Lung (tissue), 12 donors: Measurements from ENCODE around the gene MYH11. TPM values are rescaled to one million over a fixed set of nuclear protein-coding genes. Genes with fewer than 3 reads are reported as not detected.

Experiments used
- ATAC-seq: fragments of 200-7000 bp; cut with Tn5 transposase; one replicate; pipeline ENCODE4 v1.9.1; 2020; ENCODE audit warnings: moderate number of reproducible peaks; ENCODE audit not compliant: insufficient read depth, low FRiP score
- DNase-seq, 3 donors: peaks; one replicate each; pipeline ENCODE4 v3.0.0-alpha.2; 2013 to 2017
- H3K27ac ChIP-seq, 2 donors: one replicate each; pipeline ENCODE4 v1.5.1; 2013; ENCODE audit warnings: mild to moderate bottlenecking in 2 of 2, moderate library complexity in 2 of 2, control low read depth in 1 of 2, inconsistent platforms in 1 of 2, low read depth in 1 of 2, low read length in 1 of 2
- H3K27me3 ChIP-seq, 3 donors: one replicate each; pipeline ENCODE4 v1.5.1; 2013; ENCODE audit warnings: low read length in 2 of 3; ENCODE audit not compliant: control insufficient read depth in 3 of 3, insufficient read depth in 3 of 3
- H3K36me3 ChIP-seq, 4 donors: one replicate each; pipeline ENCODE4 v1.5.1; 2013; ENCODE audit warnings: low read length in 4 of 4, mild to moderate bottlenecking in 1 of 4, moderate library complexity in 1 of 4; ENCODE audit not compliant: control insufficient read depth in 4 of 4, insufficient read depth in 4 of 4
- H3K4me1 ChIP-seq, 5 donors: one replicate each; pipeline ENCODE4 v1.5.1; 2013; ENCODE audit warnings: low read length in 5 of 5, mild to moderate bottlenecking in 2 of 5, moderate library complexity in 1 of 5; ENCODE audit not compliant: control insufficient read depth in 5 of 5, insufficient read depth in 5 of 5
- H3K4me3 ChIP-seq: one replicate; pipeline ENCODE4 v1.5.1; 2013; ENCODE audit warnings: mild to moderate bottlenecking, control low read depth, moderate library complexity
- H3K9ac ChIP-seq, 2 donors: one replicate each; pipeline ENCODE4 v1.5.1; 2013; ENCODE audit warnings: low read length in 2 of 2, control low read depth in 1 of 2; ENCODE audit not compliant: insufficient read depth in 1 of 2
- H3K9me3 ChIP-seq, 4 donors: one replicate each; pipeline ENCODE4 v1.5.1; 2013; ENCODE audit warnings: low read length in 3 of 4, mild to moderate bottlenecking in 1 of 4, moderate library complexity in 1 of 4; ENCODE audit not compliant: control insufficient read depth in 4 of 4, insufficient read depth in 3 of 4
- WGBS, 2 donors: extraction: QIAGEN DNeasy Blood & Tissue Kit; methylation state at CpG; one replicate each; pipeline ENCODE4 v1.1.7; 2013; 5-methylcytosine and 5-hydroxymethylcytosine counted together
- polyA plus RNA-seq, 2 donors: library from polyadenylated mRNA; stranded (reverse); fragments of 200-250 nt; gene quantifications; one replicate each; pipeline ENCODE4 v1.2.1, GENCODE V29; 2013
- total RNA-seq, 2 donors: library from RNA; depleted of rRNA in 1 of 2; stranded (reverse); fragments of >200 nt in 1 of 2; gene quantifications; one replicate each; pipeline ENCODE4 v1.2.1, GENCODE V29; 2014 to 2021
- TF ChIP-seq, protein P1 (sequence below): IDR thresholded peaks from 2 replicates; pipeline ENCODE4 v1.5.1; 2012; ENCODE audit warnings: mild to moderate bottlenecking; ENCODE audit errors: control extremely low read depth, extremely low read depth
- donor health status: control.
- donor health status: control.
- donor health status: Bipolar disorder and iron deficiency.
- donor health status: healthy.
- donor health status: DM: yes; HTN: yes; CAD: no.

Gene MYH11
- total and polyA plus RNA-seq, 4 donors, result 25.7 to 146 (median 55.0) TPM

DNA sequence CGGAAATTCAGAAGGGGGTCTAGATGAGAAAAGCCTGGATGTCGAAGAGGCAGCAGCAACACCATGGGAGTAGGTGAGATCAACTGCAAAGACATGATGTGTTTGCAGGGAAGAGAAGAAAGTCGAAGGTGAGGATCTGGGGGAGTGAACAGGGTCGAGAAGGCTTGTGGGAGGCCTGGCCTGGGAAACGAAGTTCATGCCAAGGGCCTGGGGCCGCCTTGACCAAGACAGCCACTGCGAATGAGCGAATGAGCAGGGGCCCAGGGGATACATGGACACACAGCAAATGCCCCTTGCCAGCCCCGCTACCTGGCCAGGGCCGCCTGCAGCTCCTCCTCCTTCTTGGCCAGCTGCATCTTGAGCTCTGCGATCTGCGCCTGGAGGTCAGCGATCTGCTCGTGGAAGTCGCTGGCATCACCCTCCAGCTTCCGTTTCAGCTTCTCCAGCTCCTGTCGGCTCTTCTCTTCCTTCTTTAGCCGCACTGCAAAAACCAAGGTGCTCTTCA lies 119.6 kb downstream of the MYH11 start:
- TF ChIP-seq, protein P1, sequence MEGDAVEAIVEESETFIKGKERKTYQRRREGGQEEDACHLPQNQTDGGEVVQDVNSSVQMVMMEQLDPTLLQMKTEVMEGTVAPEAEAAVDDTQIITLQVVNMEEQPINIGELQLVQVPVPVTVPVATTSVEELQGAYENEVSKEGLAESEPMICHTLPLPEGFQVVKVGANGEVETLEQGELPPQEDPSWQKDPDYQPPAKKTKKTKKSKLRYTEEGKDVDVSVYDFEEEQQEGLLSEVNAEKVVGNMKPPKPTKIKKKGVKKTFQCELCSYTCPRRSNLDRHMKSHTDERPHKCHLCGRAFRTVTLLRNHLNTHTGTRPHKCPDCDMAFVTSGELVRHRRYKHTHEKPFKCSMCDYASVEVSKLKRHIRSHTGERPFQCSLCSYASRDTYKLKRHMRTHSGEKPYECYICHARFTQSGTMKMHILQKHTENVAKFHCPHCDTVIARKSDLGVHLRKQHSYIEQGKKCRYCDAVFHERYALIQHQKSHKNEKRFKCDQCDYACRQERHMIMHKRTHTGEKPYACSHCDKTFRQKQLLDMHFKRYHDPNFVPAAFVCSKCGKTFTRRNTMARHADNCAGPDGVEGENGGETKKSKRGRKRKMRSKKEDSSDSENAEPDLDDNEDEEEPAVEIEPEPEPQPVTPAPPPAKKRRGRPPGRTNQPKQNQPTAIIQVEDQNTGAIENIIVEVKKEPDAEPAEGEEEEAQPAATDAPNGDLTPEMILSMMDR, result no peak
- no peak for DNase-seq
- Histone ChIP-seq H3K4me3 (no peak overlapping the region), H3K9me3 (peaks cover 0 to 4% (median 1%) of the 10 kb centered on the region in 4 donors), H3K9ac (no peak overlapping the region), H3K27me3 (no peaks in the 10 kb centered on the region), H3K36me3 (peaks cover 0 to 13% (median 7%) of the 10 kb centered on the region in 4 donors), H3K27ac (no peak overlapping the region), H3K4me1 (peaks cover 0 to 6% (median 0%) of the 10 kb centered on the region in 5 donors)
- ATAC-seq, result no peak
- 82 to 84% methylated on average over 18 of the region's 18 CpGs for WGBS, 2 donors

DNA sequence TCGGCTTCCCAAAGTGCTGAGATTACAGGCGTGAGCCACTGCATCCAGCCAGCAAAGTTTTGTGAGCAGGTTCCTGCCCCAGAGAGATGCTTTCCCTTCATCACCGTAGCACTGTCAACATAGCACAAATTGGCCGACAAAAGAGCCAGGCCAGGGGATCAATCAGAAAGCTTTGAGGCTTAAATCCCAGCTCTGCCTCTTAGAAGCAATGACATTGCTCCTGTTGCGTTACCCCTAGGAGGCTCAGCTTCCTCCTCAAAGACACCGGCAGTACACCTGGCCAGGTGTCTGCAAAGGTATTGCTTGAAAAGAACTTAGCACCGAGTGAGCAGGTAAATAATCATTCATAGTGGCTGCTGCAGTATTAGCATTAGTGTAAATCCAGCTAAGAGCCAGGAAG lies 120.3 kb downstream of the MYH11 start:
- Histone ChIP-seq H3K9ac (no peak overlapping the region), H3K4me1 (peaks cover 0 to under 1% (median 0%) of the 10 kb centered on the region in 5 donors), H3K27me3 (no peaks in the 10 kb centered on the region), H3K27ac (no peak overlapping the region), H3K4me3 (no peak overlapping the region), H3K36me3 (peaks cover 0 to 13% (median 7%) of the 10 kb centered on the region in 4 donors), H3K9me3 (peaks cover 0 to 4% (median 1%) of the 10 kb centered on the region in 4 donors)
- TF ChIP-seq, protein P1, result no peak
- ATAC-seq (no peak), DNase-seq (no peak)
- WGBS, 2 donors, result 81 to 89% methylated on average over 7 of the region's 7 CpGs

DNA sequence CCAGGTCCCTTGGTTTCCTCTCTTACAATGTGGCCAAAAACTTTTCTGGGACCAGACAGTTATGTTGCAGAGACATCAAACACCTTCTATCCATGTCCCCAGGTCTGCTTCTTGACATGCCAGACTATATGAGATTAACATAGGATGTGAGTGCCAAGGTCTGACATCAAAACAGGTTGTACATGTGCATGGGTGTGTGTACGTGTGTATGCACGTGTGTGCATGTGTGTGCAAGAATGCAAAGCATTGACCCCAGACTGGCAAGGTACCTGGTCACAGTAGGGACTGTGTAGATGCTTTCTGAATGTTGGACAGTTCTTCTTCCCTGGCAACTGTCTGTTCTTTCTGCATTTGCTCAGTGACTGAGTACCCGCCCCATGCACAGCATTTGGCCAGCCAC lies 121.2 kb downstream of the MYH11 start:
- 96 to 98% methylated on average over 3 of the region's 3 CpGs for WGBS, 2 donors
- no peak overlapping the region for H3K27ac ChIP-seq
- DNase-seq, result no peak
- TF ChIP-seq, protein P1, result no peak
- no peak overlapping the region for H3K9ac ChIP-seq
- H3K27me3 ChIP-seq, result no peaks in the 10 kb centered on the region
- H3K4me1 ChIP-seq, result no peaks in the 10 kb centered on the region
- ATAC-seq, result no peak
- H3K9me3 ChIP-seq, result peaks cover 0 to under 1% (median 0%) of the 10 kb centered on the region in 4 donors
- no peak overlapping the region for H3K4me3 ChIP-seq
- H3K36me3 ChIP-seq, result peaks cover 0 to 9% (median 3%) of the 10 kb centered on the region in 4 donors

DNA sequence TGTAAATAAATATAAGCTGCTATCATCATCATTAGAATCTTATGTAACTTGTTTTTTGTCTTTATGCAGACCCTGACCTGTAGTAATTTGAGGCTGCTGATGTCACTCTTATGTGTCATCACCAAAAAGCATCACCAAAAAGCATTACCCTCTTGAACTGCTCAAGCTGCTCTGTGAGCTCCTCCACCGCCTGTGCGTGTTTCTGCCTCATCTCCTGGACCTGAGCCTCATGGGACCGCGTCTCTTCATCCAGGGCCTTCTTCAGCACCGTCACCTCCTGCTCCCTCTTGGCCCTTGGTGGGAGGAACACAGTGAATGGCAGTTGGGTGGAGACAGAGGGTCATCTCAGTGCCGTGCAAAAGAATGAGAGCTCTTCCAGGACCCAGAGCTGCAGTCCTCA lies 124.4 kb downstream of the MYH11 start:
- DNase-seq, result no peak
- H3K9me3 ChIP-seq, result no peaks in the 10 kb centered on the region
- no peak overlapping the region for H3K9ac ChIP-seq
- no peaks in the 10 kb centered on the region for H3K4me1 ChIP-seq
- WGBS, 2 donors, result 90 to 92% methylated on average over 6 of the region's 6 CpGs
- no peaks in the 10 kb centered on the region for H3K27me3 ChIP-seq
- H3K27ac ChIP-seq, result no peak overlapping the region
- ATAC-seq, result no peak
- H3K36me3 ChIP-seq, result peaks cover 0 to 8% (median 4%) of the 10 kb centered on the region in 4 donors
- H3K4me3 ChIP-seq, result no peak overlapping the region
- TF ChIP-seq, protein P1, result no peak
